PC-3 (cell line): ENCODE data around the gene CYB5R3. TPM values are rescaled to one million over a fixed set of nuclear protein-coding genes. Genes with fewer than 3 reads are reported as not detected.

Experiments used
- ATAC-seq: fragments of 200-7000 bp; cut with Tn5 transposase; 2 replicates; pipeline ENCODE4 v1.9.1; 2020; ENCODE audit warnings: mild to moderate bottlenecking, moderate library complexity
- BruUV-seq: library from RNA; stranded (reverse); fragments of 400-500 nt; replicated peaks from 2 replicates; lab custom pipeline; 2021; lab: Mats Ljungman, UMichigan
- CTCF ChIA-PET: fragments of 300-600 bp; sonication (Branson Sonifier 250); formaldehyde crosslinking; loops from one replicate; lab custom pipeline; 2022; ENCODE audit warnings: antibody characterized with exemption; lab: Charles Lee
- POLR2A ChIA-PET: fragments of 300-600 bp; sonication (Branson Sonifier 250); formaldehyde crosslinking; loops from one replicate; lab custom pipeline; 2022; ENCODE audit warnings: antibody characterized with exemption; ENCODE audit not compliant: unreplicated experiment; lab: Charles Lee
- DNase-seq: peaks from one replicate; pipeline ENCODE4 v3.0.0-alpha.2; 2015
- H2AFZ ChIP-seq: fragments of 300-600 bp; sonication (generic); 2 replicates; pipeline ENCODE4 v1.6.0; 2016; ENCODE audit warnings: antibody characterized with exemption, low read length
- H3F3A ChIP-seq: fragments of 300-600 bp; sonication (generic); one replicate; pipeline ENCODE4 v1.6.0; 2017; ENCODE audit warnings: antibody characterized with exemption, low read length, control low read depth, mild to moderate bottlenecking; ENCODE audit not compliant: unreplicated experiment
- H3K27ac ChIP-seq: fragments of 300-600 bp; sonication (generic); 2 replicates; pipeline ENCODE4 v1.5.1; 2016; ENCODE audit warnings: mild to moderate bottlenecking, low read length
- H3K27me3 ChIP-seq: fragments of 300-600 bp; sonication (generic); 2 replicates; pipeline ENCODE4 v1.6.1; 2016; ENCODE audit warnings: low read length, mixed read lengths
- H3K36me3 ChIP-seq: fragments of 300-600 bp; sonication (generic); 2 replicates; pipeline ENCODE4 v1.6.1; 2016; ENCODE audit warnings: low read depth, mixed run types, low read length, mixed read lengths
- H3K4me1 ChIP-seq: fragments of 300-600 bp; sonication (generic); 2 replicates; pipeline ENCODE4 v1.5.1; 2016; ENCODE audit warnings: low read length; ENCODE audit not compliant: insufficient read depth
- H3K4me2 ChIP-seq: fragments of 300-600 bp; sonication (generic); 2 replicates; pipeline ENCODE4 v1.6.0; 2016; ENCODE audit warnings: low read length
- H3K4me3 ChIP-seq: fragments of 300-600 bp; sonication (generic); 2 replicates; pipeline ENCODE4 v1.5.1; 2016; ENCODE audit warnings: mild to moderate bottlenecking, low read length, mixed read lengths
- H3K79me2 ChIP-seq: fragments of 300-600 bp; sonication (generic); 2 replicates; pipeline ENCODE4 v1.6.1; 2017; ENCODE audit warnings: low read length, mixed read lengths
- H3K9ac ChIP-seq: fragments of 300-600 bp; sonication (generic); 2 replicates; pipeline ENCODE4 v1.6.0; 2016; ENCODE audit warnings: mild to moderate bottlenecking, low read length
- H3K9me2 ChIP-seq: fragments of 300-600 bp; sonication (generic); replicated peaks from 2 replicates; pipeline ENCODE4 v1.6.1; 2016; ENCODE audit warnings: mixed run types, low read length, mixed read lengths
- H3K9me3 ChIP-seq: fragments of 300-600 bp; sonication (generic); 2 replicates; pipeline ENCODE4 v1.6.1; 2016; ENCODE audit warnings: low read length, mixed read lengths
- H4K20me1 ChIP-seq: fragments of 300-600 bp; sonication (generic); 2 replicates; pipeline ENCODE4 v1.6.1; 2016; ENCODE audit warnings: low read length, mixed read lengths
- EZH2 ChIP-seq: fragments of 300-600 bp; sonication (generic); IDR thresholded peaks from one replicate; pipeline ENCODE4 v1.6.1; 2017; ENCODE audit warnings: antibody characterized with exemption, mild to moderate bottlenecking, low read length; ENCODE audit not compliant: unreplicated experiment
- EZH2phosphoT487 ChIP-seq: fragments of 300-600 bp; sonication (generic); IDR thresholded peaks from 2 replicates; pipeline ENCODE4 v1.6.1; 2018; ENCODE audit warnings: mild to moderate bottlenecking, antibody characterized with exemption, low read length, borderline replicate concordance
- intact Hi-C: fragments of 100-400 bp; cut with micrococcal nuclease; formaldehyde crosslinking; loops from 2 replicates; pipeline ENCODE4 v1.9.0; 2023
- total RNA-seq: library from RNA; depleted of rRNA; stranded (reverse); fragments of >200 nt; gene quantifications from 2 replicates; pipeline ENCODE4 v1.2.3, GENCODE V29; 2014
- TF ChIP-seq, protein P1 (sequence below): fragments of 300-600 bp; sonication (generic); conservative IDR thresholded peaks from 2 replicates; pipeline ENCODE4 v1.5.1; 2017; ENCODE audit warnings: antibody characterized with exemption, low read depth, mild to moderate bottlenecking, low read length

Gene CYB5R3
- total RNA-seq, 1 experiment from 2014 or later: 73.3 TPM

DNA sequence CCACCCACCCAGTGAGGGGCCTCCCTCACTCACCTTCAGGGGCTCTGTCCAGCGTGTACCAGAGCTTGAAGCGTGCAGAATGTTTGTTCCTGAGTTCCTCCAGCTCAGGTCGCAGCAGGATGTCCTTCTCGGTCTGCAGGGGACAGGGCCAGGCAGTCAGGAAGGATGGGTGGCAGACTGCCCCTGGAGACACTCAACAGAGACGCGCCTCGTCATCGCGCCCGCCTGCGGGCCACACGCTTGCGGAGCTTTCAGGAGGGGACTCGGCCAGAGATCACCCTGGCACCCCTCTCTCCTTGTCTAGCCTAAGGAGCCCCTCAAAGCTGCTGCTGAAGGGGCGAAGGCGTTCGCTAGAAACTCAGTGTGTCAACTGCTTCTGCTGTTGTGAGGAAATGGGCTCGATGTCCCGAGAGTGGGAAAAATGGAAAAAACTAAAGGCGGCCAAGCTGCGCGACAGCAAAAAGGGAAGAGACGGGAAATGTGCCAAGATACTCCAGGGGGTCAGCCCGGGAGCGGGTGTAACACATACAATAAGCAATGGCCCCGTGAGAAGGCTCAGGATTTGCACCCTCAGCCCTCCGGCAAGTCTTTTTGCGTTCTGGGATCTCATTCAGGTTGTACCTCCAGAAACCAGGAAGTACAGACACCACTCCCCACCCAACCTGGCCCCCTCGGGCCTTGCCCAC is 25.3 kb downstream of the CYB5R3 start:
- no TSS peak for BruUV-seq
- no peaks in the 10 kb centered on the region for H3K36me3 ChIP-seq
- POLR2A ChIA-PET: no interaction called here

DNA sequence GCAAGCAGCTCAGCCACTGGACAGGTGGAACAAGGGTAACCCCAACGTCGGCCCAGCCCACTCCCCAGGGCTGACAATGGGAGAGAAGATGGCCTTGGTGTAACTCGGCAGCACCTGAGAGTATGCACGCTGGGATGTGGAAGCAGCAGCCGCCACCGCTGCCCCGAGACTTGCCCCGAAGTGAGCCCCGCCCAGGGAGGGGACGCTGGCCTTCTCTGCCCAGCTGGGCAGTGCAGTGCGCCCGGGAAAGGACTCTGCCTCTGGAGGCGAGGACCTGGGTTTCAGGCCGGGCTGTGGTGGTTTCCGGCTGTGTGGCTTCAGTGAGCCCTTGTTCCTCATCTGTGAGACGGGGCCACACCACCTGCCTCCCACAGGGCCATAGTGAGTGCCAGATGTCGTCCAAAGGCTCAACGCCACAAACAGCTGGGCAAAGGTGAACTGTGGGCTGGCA is 25.9 kb downstream of the CYB5R3 start:
- TF ChIP-seq EZH2 (no peak), EZH2phosphoT487 (no peak)
- TF ChIP-seq, protein P1, sequence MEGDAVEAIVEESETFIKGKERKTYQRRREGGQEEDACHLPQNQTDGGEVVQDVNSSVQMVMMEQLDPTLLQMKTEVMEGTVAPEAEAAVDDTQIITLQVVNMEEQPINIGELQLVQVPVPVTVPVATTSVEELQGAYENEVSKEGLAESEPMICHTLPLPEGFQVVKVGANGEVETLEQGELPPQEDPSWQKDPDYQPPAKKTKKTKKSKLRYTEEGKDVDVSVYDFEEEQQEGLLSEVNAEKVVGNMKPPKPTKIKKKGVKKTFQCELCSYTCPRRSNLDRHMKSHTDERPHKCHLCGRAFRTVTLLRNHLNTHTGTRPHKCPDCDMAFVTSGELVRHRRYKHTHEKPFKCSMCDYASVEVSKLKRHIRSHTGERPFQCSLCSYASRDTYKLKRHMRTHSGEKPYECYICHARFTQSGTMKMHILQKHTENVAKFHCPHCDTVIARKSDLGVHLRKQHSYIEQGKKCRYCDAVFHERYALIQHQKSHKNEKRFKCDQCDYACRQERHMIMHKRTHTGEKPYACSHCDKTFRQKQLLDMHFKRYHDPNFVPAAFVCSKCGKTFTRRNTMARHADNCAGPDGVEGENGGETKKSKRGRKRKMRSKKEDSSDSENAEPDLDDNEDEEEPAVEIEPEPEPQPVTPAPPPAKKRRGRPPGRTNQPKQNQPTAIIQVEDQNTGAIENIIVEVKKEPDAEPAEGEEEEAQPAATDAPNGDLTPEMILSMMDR: no peak
- Histone ChIP-seq H3K9ac (no peak overlapping the region), H3K36me3 (no peaks in the 10 kb centered on the region), H3K9me3 (no peaks in the 10 kb centered on the region), H3K4me2 (no peak overlapping the region), H3K27ac (no peak overlapping the region), H4K20me1 (no peaks in the 10 kb centered on the region), H3K4me3 (no peak overlapping the region), H2AFZ (no peak overlapping the region), H3K9me2 (no peaks in the 10 kb centered on the region), H3K79me2 (no peaks in the 10 kb centered on the region), H3K4me1 (peaks cover 15% of the 10 kb centered on the region), H3F3A (no peaks in the 10 kb centered on the region), H3K27me3 (no peaks in the 10 kb centered on the region)
- intact Hi-C loops: no loop called here
- ChIA-PET CTCF (no interaction called here), POLR2A (no interaction called here)
- ATAC-seq: no peak
- no peak for DNase-seq
- no TSS peak for BruUV-seq

More for the DNA sequence above, 25.3 kb downstream of the CYB5R3 start:
- no peaks in the 10 kb centered on the region for H3K9me3 ChIP-seq
- no peak overlapping the region for H3K4me3 ChIP-seq
- DNase-seq: no peak
- no peak overlapping the region for H3K9ac ChIP-seq
- H3K27ac ChIP-seq: no peak overlapping the region
- H3K9me2 ChIP-seq: no peaks in the 10 kb centered on the region
- no peaks in the 10 kb centered on the region for H3K27me3 ChIP-seq
- TF ChIP-seq EZH2phosphoT487: no peak
- TF ChIP-seq EZH2: no peak
- TF ChIP-seq, protein P1: no peak
- CTCF ChIA-PET: no interaction called here
- H2AFZ ChIP-seq: no peak overlapping the region
- no peak for ATAC-seq
- H3F3A ChIP-seq: no peaks in the 10 kb centered on the region
- intact Hi-C loops: no loop called here
- no peaks in the 10 kb centered on the region for H4K20me1 ChIP-seq
- no peaks in the 10 kb centered on the region for H3K79me2 ChIP-seq
- H3K4me2 ChIP-seq: no peak overlapping the region
- H3K4me1 ChIP-seq: peaks cover 15% of the 10 kb centered on the region

- BruUV-seq: no TSS peak
- Histone ChIP-seq H3K9ac (no peak overlapping the region), H3K36me3 (no peaks in the 10 kb centered on the region), H3K4me3 (no peak overlapping the region), H3K27me3 (no peaks in the 10 kb centered on the region), H3K4me2 (no peak overlapping the region), H3K27ac (no peak overlapping the region), H4K20me1 (no peaks in the 10 kb centered on the region), H3K4me1 (peaks cover 15% of the 10 kb centered on the region), H3K79me2 (no peaks in the 10 kb centered on the region), H3K9me2 (no peaks in the 10 kb centered on the region), H3F3A (no peaks in the 10 kb centered on the region), H2AFZ (no peak overlapping the region), H3K9me3 (no peaks in the 10 kb centered on the region)
- ATAC-seq (no peak), DNase-seq (no peak)
- TF ChIP-seq EZH2phosphoT487 (no peak), EZH2 (no peak)
- TF ChIP-seq, protein P1: no peak
- ChIA-PET CTCF (interaction anchor here (0.6 to 1.0 kb wide), 2 partner anchors 198 to 457 kb away, joined by 3 read pairs; no protein-coding TSS in a partner anchor), POLR2A (no interaction called here)
- intact Hi-C loops: no loop called here
Observed at GRCh38 chr22:42622061-42622710, 27.0 kb downstream of the CYB5R3 start.
